Muscle of leg (tissue), 11 donors: Measurements from ENCODE around the gene ASF1A. TPM values are rescaled to one million over a fixed set of nuclear protein-coding genes. Genes with fewer than 3 reads are reported as not detected.

Experiments used
- DNase-seq: peaks from one replicate; pipeline ENCODE4 v3.0.0; 2013
- H3K27ac ChIP-seq: one replicate; pipeline ENCODE4 v1.5.1; 2013; ENCODE audit warnings: mild to moderate bottlenecking, low read length, control low read depth
- H3K27me3 ChIP-seq: one replicate; pipeline ENCODE4 v1.6.1; 2013; ENCODE audit warnings: low read length; ENCODE audit not compliant: control insufficient read depth, insufficient read depth
- H3K36me3 ChIP-seq: one replicate; pipeline ENCODE4 v1.6.1; 2013; ENCODE audit warnings: low read length; ENCODE audit not compliant: control insufficient read depth, insufficient read depth
- H3K4me1 ChIP-seq: one replicate; pipeline ENCODE4 v1.6.1; 2013; ENCODE audit warnings: low read length; ENCODE audit not compliant: control insufficient read depth, insufficient read depth
- H3K4me3 ChIP-seq: one replicate; pipeline ENCODE4 v1.5.1; 2013; ENCODE audit warnings: low read length, control low read depth
- H3K9me3 ChIP-seq: replicated peaks from 2 replicates; pipeline ENCODE4 v1.6.1; 2013; ENCODE audit warnings: low read depth, low read length; ENCODE audit not compliant: control insufficient read depth
- WGBS: methylation state at CpG from one replicate; pipeline ENCODE4 v1.1.5; 2013; ENCODE audit warnings: missing lambda C conversion rate; ENCODE audit not compliant: insufficient coverage; 5-methylcytosine and 5-hydroxymethylcytosine counted together
- polyA plus RNA-seq, 8 donors: library from polyadenylated mRNA; unstranded; fragments of 120-200 nt; gene quantifications; one replicate each; pipeline versions ENCODE4 v1.2.1 to v1.2.3, GENCODE V29; 2013; ENCODE audit warnings: inconsistent platforms in 1 of 8, low replicate concordance in 1 of 8; ENCODE audit not compliant: insufficient read length in 8 of 8, insufficient read depth in 1 of 8
- total RNA-seq: library from RNA; stranded (reverse); fragments of 120-200 nt; gene quantifications from one replicate; pipeline ENCODE4 v1.2.4, GENCODE V29; 2013

Gene ASF1A
- total and polyA plus RNA-seq, 9 donors = 14.3 to 20.2 (median 17.0) TPM

DNA sequence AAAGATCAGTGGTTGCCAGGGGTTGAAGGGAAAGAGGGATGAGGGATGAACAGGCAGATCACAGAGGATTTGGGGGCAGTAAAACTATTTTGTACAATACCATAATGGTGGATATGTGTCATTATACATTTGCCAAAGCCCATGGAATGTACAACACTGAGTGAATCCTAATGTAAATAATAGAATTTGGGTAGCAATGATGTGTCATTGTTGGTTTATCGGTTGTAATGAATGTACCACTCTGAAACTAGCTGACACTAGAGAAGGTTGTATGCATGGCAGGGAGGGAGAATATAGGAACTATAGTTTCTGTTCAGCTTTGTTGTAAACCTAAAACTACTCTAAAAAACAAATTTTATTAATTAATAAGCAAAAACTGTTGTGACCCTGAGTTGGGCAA is 17.8 kb upstream of the ASF1A start:
- H3K4me1 ChIP-seq = no peaks in the 10 kb centered on the region
- no peaks in the 10 kb centered on the region for H3K9me3 ChIP-seq
- WGBS = no CpG with 5 or more reads among the region's 1 CpG
- no peak for DNase-seq
- no peak overlapping the region for H3K4me3 ChIP-seq
- H3K36me3 ChIP-seq = no peaks in the 10 kb centered on the region
- H3K27me3 ChIP-seq = no peaks in the 10 kb centered on the region
- H3K27ac ChIP-seq = no peak overlapping the region

- H3K27me3 ChIP-seq = no peaks in the 10 kb centered on the region
- no peak for DNase-seq
- no peaks in the 10 kb centered on the region for H3K9me3 ChIP-seq
- H3K36me3 ChIP-seq = no peaks in the 10 kb centered on the region
- H3K4me3 ChIP-seq = no peak overlapping the region
- H3K27ac ChIP-seq = no peak overlapping the region
- H3K4me1 ChIP-seq = no peaks in the 10 kb centered on the region
These were observed 17.1 kb upstream of the ASF1A start for GRCh38 chr6:118876814-118877213.

GRCh38 chr6:118877806-118878205 is 16.1 kb upstream of the ASF1A start:
- H3K36me3 ChIP-seq = no peaks in the 10 kb centered on the region
- H3K4me3 ChIP-seq = no peak overlapping the region
- H3K4me1 ChIP-seq = no peaks in the 10 kb centered on the region
- no peak for DNase-seq
- H3K27ac ChIP-seq = no peak overlapping the region
- no peaks in the 10 kb centered on the region for H3K27me3 ChIP-seq
- no CpG with 5 or more reads among the region's 2 CpGs for WGBS
- H3K9me3 ChIP-seq = no peaks in the 10 kb centered on the region

DNA sequence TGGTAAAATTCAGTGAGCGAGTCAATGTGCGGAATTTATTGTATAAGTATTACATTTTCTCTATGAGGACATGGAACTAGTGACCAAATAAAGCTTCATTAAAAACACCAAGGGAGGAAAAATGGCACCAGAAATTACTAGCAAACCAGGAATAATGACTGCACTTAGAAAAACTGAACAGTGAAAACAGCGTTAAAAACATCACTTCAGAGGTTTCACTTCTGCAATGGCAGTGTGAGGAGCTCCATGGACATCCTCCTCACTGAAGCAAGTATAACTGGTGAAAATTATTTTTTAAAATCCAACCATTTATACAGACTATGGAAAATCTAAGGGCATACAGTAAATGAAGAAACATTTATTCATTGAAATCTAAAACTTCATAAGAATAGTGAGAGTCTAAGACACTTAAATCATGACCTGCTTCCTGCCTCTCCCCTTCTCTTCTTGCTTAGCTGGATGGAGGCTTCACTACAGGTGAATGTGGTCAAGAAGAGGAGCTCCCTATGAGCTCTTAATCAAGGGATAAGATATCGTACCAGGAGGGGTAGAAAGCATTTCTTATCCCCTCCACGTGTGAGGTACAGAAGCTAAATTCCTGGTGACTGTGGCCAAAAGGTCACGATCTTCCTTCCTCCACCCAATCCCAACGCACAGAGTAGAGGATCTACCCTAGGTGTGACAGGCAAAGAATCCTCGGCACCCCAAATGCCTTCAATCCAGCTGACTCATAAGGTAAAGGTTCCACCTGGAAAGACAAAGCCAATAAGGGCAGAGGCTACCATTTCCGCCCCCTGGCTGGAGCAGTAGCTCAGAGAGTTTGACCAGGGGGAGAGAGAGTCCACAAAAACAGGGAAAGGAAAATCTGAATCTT is 12.3 kb upstream of the ASF1A start:
- Histone ChIP-seq H3K27ac (no peak overlapping the region), H3K4me1 (no peaks in the 10 kb centered on the region), H3K4me3 (no peak overlapping the region), H3K36me3 (no peaks in the 10 kb centered on the region), H3K9me3 (no peaks in the 10 kb centered on the region), H3K27me3 (no peaks in the 10 kb centered on the region)
- WGBS = 90% methylated on average over 4 of the region's 9 CpGs
- no peak for DNase-seq

DNA sequence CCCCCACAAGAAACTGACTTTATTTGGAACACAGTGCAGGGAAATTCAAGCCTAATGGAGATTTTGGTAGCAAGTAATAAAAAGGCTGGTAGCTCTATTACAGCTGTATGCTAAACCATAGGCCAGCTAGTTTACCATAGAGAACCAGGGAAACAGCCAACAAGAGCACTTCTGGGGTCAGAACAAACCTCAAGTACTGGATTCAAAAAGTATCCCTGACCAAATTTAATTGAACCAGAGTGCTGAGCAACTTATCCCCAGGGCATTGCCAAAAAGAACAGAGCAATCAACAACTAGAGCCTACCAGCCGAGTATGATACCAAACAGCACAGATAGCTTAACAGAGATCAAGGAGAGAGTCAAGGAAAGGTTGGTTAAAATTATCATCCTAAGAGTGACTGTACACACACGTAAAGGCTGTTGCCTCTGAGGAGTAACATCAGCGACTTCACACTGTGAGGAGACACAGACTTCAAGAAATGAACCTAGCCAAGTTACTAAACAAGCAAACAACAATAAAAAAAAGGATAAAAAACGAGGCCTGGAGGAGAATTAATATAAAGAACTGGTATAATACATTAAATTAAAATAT is 11.5 kb upstream of the ASF1A start:
- DNase-seq = no peak
- Histone ChIP-seq H3K36me3 (no peaks in the 10 kb centered on the region), H3K4me1 (no peaks in the 10 kb centered on the region), H3K4me3 (no peak overlapping the region), H3K27ac (no peak overlapping the region), H3K27me3 (no peaks in the 10 kb centered on the region), H3K9me3 (no peaks in the 10 kb centered on the region)
- WGBS = no CpG with 5 or more reads among the region's 4 CpGs

DNA sequence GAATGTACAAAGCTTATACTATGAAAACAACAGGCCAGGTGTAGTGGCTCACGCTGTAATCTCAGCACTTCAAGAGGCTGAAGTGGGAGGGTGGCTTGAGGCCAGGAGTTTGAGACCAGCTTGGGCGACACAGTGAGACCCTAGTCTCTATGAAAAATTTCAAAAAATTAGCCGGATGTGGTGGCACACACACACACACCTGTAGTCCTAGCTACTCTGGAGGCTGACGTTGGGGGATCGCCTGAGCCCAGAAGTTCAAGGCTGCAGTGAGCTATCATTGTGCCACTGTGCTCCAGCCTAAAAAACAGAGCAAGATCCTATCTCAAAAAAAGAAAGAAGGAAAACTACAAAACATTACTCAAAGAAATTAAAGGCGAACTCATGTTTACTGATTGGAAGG is 7.3 kb upstream of the ASF1A start:
- DNase-seq = no peak
- H3K4me1 ChIP-seq = no peaks in the 10 kb centered on the region
- H3K9me3 ChIP-seq = no peaks in the 10 kb centered on the region
- WGBS = no CpG with 5 or more reads among the region's 6 CpGs
- no peak overlapping the region for H3K27ac ChIP-seq
- H3K36me3 ChIP-seq = no peaks in the 10 kb centered on the region
- no peaks in the 10 kb centered on the region for H3K27me3 ChIP-seq
- H3K4me3 ChIP-seq = no peak overlapping the region

DNA sequence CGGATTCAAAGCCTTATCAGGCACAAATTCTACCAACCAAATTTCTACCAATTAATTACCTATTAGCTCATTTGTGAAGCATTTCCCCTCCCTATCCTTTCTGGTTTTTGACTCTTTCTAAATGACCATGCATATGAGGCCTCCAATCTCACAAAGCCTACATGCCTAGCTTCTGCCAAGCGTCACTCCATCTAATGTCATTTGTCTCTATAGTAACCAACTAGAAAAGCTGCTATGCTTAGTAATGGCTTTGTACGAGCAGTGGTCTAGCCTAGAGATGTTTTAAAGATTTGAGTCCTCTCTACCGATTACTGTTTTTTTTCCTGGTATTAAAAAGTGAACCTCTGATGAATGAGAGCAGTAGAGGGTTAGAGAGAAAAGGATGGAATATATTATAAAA is 4.8 kb upstream of the ASF1A start:
- 100% methylated on average over 1 of the region's 4 CpGs for WGBS

DNA sequence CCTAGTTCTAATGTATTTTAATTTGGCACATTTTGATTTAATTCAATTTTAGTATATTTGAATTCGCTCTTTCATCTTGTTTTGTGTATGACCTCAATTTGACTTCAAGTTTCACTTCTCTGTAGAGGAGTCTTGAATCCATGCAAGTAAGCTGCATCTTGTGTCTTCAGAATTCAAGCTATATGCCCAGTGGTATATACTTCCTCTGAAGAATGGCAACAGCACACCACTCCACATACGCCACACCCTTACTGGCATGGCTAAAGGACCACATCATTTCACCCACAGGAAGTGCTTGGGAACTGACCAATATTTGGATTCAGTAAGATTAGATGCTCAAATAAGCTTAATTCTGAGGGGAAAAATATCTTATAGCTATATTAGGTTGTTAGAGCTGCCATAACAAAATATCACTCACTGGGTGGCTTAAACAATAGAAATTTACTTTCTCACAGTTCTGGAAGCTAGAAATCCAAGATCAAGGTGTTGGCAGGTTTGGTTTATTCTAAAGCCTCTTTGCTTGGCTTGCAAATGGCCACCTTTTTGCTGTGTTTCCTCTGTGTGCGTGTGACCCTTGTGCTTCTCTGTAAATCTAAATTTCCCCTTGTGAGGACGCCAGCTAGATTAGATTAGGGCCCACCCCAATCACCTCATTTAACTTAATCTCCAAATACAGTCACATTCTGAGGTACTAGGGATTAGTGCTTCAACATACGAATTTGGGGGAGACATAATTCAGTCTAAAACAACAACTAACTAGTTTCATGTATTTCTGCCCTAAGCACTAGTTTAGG is 2.8 kb upstream of the ASF1A start:
- no peaks in the 10 kb centered on the region for H3K36me3 ChIP-seq
- H3K4me1 ChIP-seq = no peaks in the 10 kb centered on the region
- WGBS = 100% methylated on average over 2 of the region's 5 CpGs
- DNase-seq = peak; percentile 25
- H3K27me3 ChIP-seq = no peaks in the 10 kb centered on the region
- H3K27ac ChIP-seq = no peak overlapping the region
- no peak overlapping the region for H3K4me3 ChIP-seq
- H3K9me3 ChIP-seq = no peaks in the 10 kb centered on the region

More for the DNA sequence above, 4.8 kb upstream of the ASF1A start:
- Histone ChIP-seq H3K27ac (no peak overlapping the region), H3K4me1 (no peaks in the 10 kb centered on the region), H3K27me3 (no peaks in the 10 kb centered on the region), H3K9me3 (no peaks in the 10 kb centered on the region), H3K36me3 (no peaks in the 10 kb centered on the region), H3K4me3 (no peak overlapping the region)
- no peak for DNase-seq

GRCh38 chr6:118892355-118892991 is 1.5 kb upstream of the ASF1A start:
- H3K27ac ChIP-seq = peak overlapping the region; percentile 98

More at GRCh38 chr6:118892355-118892991, 1.5 kb upstream of the ASF1A start:
- Histone ChIP-seq H3K9me3 (no peaks in the 10 kb centered on the region), H3K36me3 (no peaks in the 10 kb centered on the region), H3K27me3 (no peaks in the 10 kb centered on the region), H3K4me1 (no peaks in the 10 kb centered on the region), H3K4me3 (peak overlapping the region; percentile 63)
- WGBS = no CpG with 5 or more reads among the region's 6 CpGs
- peak; percentile 20 for DNase-seq
